ENCODE results near the gene NEO1.

Gene NEO1

GRCh38 chr15:73340502-73341192, 288.4 kb downstream of the NEO1 start:
- Histone ChIP-seq H3K36me3 (ENCODE audit: control insufficient read depth in 5 of 5, insufficient read depth in 5 of 5, low read length in 5 of 5) (no peaks in the 10 kb centered on the region), H3K9me3 (ENCODE audit: control insufficient read depth in 5 of 5, low read length in 5 of 5) (peaks cover 0 to 7% (median 3%) of the 10 kb centered on the region in 5 donors), H3K27ac (ENCODE audit: low read depth, low read length) (no peak overlapping the region), H3K4me3 (ENCODE audit: low read depth in 1 of 5, low read length in 5 of 5) (no peak overlapping the region), H3K4me1 (ENCODE audit: control insufficient read depth in 5 of 5, insufficient read depth in 5 of 5, low read length in 5 of 5) (no peaks in the 10 kb centered on the region), H3K9ac (ENCODE audit: low read length in 5 of 5) (no peak overlapping the region), H3K27me3 (ENCODE audit: control insufficient read depth in 5 of 5, insufficient read depth in 4 of 5, low read length in 5 of 5) (peaks cover 0 to 12% (median 2%) of the 10 kb centered on the region in 5 donors)

GRCh38 chr15:73341886-73342600, 289.8 kb downstream of the NEO1 start:
- H3K27ac ChIP-seq (ENCODE audit: low read depth, low read length): no peak overlapping the region

DNA sequence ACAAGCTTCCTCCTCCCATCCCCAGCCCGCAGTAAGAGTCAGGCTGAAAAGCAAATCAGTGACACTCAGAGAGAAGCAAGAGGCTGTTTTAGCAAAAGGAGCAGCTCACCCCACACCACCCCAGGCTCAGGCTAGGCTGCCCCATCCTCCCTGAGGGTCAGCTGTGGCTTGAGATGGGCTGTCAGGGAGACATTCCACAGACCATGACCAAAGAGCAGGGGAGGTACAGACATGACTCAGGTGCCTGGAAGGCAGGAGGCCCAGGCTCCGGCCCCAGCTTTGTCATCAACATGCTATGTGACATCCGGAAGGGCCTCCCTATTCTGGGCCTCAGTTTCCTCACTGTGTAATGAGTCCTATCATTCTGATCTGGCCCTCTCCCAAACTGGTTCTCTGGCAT, 291.8 kb downstream of the NEO1 start:
- H3K27me3 ChIP-seq (ENCODE audit: control insufficient read depth in 5 of 5, insufficient read depth in 4 of 5, low read length in 5 of 5): peaks cover 0 to 12% (median 4%) of the 10 kb centered on the region in 5 donors
- no peaks in the 10 kb centered on the region for H3K4me1 ChIP-seq (ENCODE audit: control insufficient read depth in 5 of 5, insufficient read depth in 5 of 5, low read length in 5 of 5)
- H3K4me3 ChIP-seq (ENCODE audit: low read depth in 1 of 5, low read length in 5 of 5): no peak overlapping the region
- no peak overlapping the region for H3K9ac ChIP-seq (ENCODE audit: low read length in 5 of 5)
- no peaks in the 10 kb centered on the region for H3K36me3 ChIP-seq (ENCODE audit: control insufficient read depth in 5 of 5, insufficient read depth in 5 of 5, low read length in 5 of 5)
- peaks cover 0 to 7% (median 3%) of the 10 kb centered on the region in 5 donors for H3K9me3 ChIP-seq (ENCODE audit: control insufficient read depth in 5 of 5, low read length in 5 of 5)
- H3K27ac ChIP-seq (ENCODE audit: low read depth, low read length): no peak overlapping the region

More at GRCh38 chr15:73341886-73342600, 289.8 kb downstream of the NEO1 start:
- Histone ChIP-seq H3K9me3 (ENCODE audit: control insufficient read depth in 5 of 5, low read length in 5 of 5) (peaks cover 0 to 7% (median 3%) of the 10 kb centered on the region in 5 donors), H3K27me3 (ENCODE audit: control insufficient read depth in 5 of 5, insufficient read depth in 4 of 5, low read length in 5 of 5) (peaks cover 0 to 10% (median 2%) of the 10 kb centered on the region in 5 donors), H3K36me3 (ENCODE audit: control insufficient read depth in 5 of 5, insufficient read depth in 5 of 5, low read length in 5 of 5) (no peaks in the 10 kb centered on the region), H3K9ac (ENCODE audit: low read length in 5 of 5) (no peak overlapping the region), H3K4me1 (ENCODE audit: control insufficient read depth in 5 of 5, insufficient read depth in 5 of 5, low read length in 5 of 5) (no peaks in the 10 kb centered on the region), H3K4me3 (ENCODE audit: low read depth in 1 of 5, low read length in 5 of 5) (no peak overlapping the region)

- Histone ChIP-seq H3K9ac (ENCODE audit: low read length in 5 of 5) (no peak overlapping the region), H3K4me3 (ENCODE audit: low read depth in 1 of 5, low read length in 5 of 5) (no peak overlapping the region), H3K36me3 (ENCODE audit: control insufficient read depth in 5 of 5, insufficient read depth in 5 of 5, low read length in 5 of 5) (no peaks in the 10 kb centered on the region), H3K27ac (ENCODE audit: low read depth, low read length) (no peak overlapping the region), H3K27me3 (ENCODE audit: control insufficient read depth in 5 of 5, insufficient read depth in 4 of 5, low read length in 5 of 5) (peaks cover 0 to 12% (median 4%) of the 10 kb centered on the region in 5 donors), H3K4me1 (ENCODE audit: control insufficient read depth in 5 of 5, insufficient read depth in 5 of 5, low read length in 5 of 5) (no peaks in the 10 kb centered on the region), H3K9me3 (ENCODE audit: control insufficient read depth in 5 of 5, low read length in 5 of 5) (peaks cover 0 to 7% (median 3%) of the 10 kb centered on the region in 5 donors)
Measured at GRCh38 chr15:73345658-73346057, 293.4 kb downstream of the NEO1 start.

- peaks cover 0 to 13% (median 4%) of the 10 kb centered on the region in 5 donors for H3K27me3 ChIP-seq (ENCODE audit: control insufficient read depth in 5 of 5, insufficient read depth in 4 of 5, low read length in 5 of 5)
- H3K9ac ChIP-seq (ENCODE audit: low read length in 5 of 5): no peak overlapping the region
- no peaks in the 10 kb centered on the region for H3K4me1 ChIP-seq (ENCODE audit: control insufficient read depth in 5 of 5, insufficient read depth in 5 of 5, low read length in 5 of 5)
- H3K9me3 ChIP-seq (ENCODE audit: control insufficient read depth in 5 of 5, low read length in 5 of 5): peaks cover 0 to 7% (median 3%) of the 10 kb centered on the region in 5 donors
- H3K36me3 ChIP-seq (ENCODE audit: control insufficient read depth in 5 of 5, insufficient read depth in 5 of 5, low read length in 5 of 5): no peaks in the 10 kb centered on the region
- H3K4me3 ChIP-seq (ENCODE audit: low read depth in 1 of 5, low read length in 5 of 5): no peak overlapping the region
- H3K27ac ChIP-seq (ENCODE audit: low read depth, low read length): no peak overlapping the region
Measured at GRCh38 chr15:73346735-73347312, 294.6 kb downstream of the NEO1 start.

DNA sequence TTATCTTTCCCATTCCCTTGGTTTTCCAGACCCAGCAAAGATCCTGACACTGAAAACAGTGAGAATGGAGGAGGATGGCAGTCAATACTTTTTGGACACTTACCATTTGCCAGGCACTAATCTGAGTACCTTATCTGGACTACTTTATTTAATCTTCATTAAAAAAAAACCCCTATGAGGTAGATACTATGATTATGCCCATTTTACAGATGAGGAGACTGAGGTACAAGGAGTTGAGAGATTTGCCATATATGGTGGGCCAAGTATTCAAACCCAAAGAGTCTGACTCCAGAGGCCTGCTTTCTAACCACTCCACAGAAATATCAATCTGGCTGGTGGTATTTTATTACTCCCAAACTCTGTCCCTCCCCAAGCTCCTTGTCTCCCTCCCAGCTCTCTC, 296.9 kb downstream of the NEO1 start:
- Histone ChIP-seq H3K27ac (ENCODE audit: low read depth, low read length) (no peak overlapping the region), H3K4me1 (ENCODE audit: control insufficient read depth in 5 of 5, insufficient read depth in 5 of 5, low read length in 5 of 5) (peaks cover 0 to 7% (median 6%) of the 10 kb centered on the region in 5 donors), H3K27me3 (ENCODE audit: control insufficient read depth in 5 of 5, insufficient read depth in 4 of 5, low read length in 5 of 5) (peaks cover 0 to 30% (median 4%) of the 10 kb centered on the region in 5 donors), H3K4me3 (ENCODE audit: low read depth in 1 of 5, low read length in 5 of 5) (no peak overlapping the region), H3K36me3 (ENCODE audit: control insufficient read depth in 5 of 5, insufficient read depth in 5 of 5, low read length in 5 of 5) (no peaks in the 10 kb centered on the region), H3K9me3 (ENCODE audit: control insufficient read depth in 5 of 5, low read length in 5 of 5) (no peaks in the 10 kb centered on the region), H3K9ac (ENCODE audit: low read length in 5 of 5) (no peak overlapping the region)

DNA sequence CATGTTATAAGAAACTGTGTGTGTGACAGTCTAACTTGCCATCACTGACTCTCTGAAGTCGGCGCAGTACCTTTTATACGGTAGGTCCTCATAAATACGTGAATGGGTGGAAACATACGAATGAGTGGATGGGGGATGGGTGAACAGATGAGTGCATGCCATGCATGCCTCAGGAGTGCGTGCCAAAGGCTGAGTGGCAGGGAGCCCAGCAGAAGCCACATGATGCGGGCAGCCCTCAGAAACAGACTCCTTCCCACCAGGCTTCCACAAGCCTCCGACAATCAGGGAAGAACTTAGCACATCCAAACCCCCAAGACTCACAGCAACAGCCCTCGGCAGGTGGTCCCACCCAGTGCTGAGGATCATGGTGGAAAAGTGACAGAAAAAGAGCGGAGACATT, 299.8 kb downstream of the NEO1 start:
- H3K27ac ChIP-seq (ENCODE audit: low read depth, low read length): no peak overlapping the region
- peaks cover 0 to 7% (median 6%) of the 10 kb centered on the region in 5 donors for H3K4me1 ChIP-seq (ENCODE audit: control insufficient read depth in 5 of 5, insufficient read depth in 5 of 5, low read length in 5 of 5)
- peaks cover 0 to 37% (median 7%) of the 10 kb centered on the region in 5 donors for H3K27me3 ChIP-seq (ENCODE audit: control insufficient read depth in 5 of 5, insufficient read depth in 4 of 5, low read length in 5 of 5)
- H3K4me3 ChIP-seq (ENCODE audit: low read depth in 1 of 5, low read length in 5 of 5): no peak overlapping the region
- H3K36me3 ChIP-seq (ENCODE audit: control insufficient read depth in 5 of 5, insufficient read depth in 5 of 5, low read length in 5 of 5): no peaks in the 10 kb centered on the region
- H3K9ac ChIP-seq (ENCODE audit: low read length in 5 of 5): no peak overlapping the region
- H3K9me3 ChIP-seq (ENCODE audit: control insufficient read depth in 5 of 5, low read length in 5 of 5): no peaks in the 10 kb centered on the region

DNA sequence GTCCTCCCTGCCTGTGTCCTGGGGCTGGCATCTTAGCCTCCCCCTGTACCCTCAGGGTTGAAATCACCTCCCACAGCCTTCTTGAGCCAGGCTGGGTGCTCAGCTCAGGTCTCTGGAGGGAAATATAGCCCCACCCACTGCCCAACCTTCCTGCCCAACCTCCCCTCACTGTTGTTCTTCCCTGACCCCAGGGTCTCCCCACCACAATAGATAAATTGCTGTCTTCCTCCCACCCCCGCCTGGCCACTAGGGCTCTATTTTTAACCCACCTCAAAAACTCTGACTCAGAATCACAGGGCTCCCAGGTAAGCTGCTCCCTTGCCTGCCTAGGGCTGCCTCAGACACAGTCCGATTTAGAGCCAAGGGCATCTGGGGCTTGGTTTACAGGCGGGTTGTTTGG, 301.5 kb downstream of the NEO1 start:
- Histone ChIP-seq H3K36me3 (ENCODE audit: control insufficient read depth in 5 of 5, insufficient read depth in 5 of 5, low read length in 5 of 5) (no peaks in the 10 kb centered on the region), H3K27me3 (ENCODE audit: control insufficient read depth in 5 of 5, insufficient read depth in 4 of 5, low read length in 5 of 5) (peaks cover 3 to 44% (median 13%) of the 10 kb centered on the region in 5 donors), H3K27ac (ENCODE audit: low read depth, low read length) (no peak overlapping the region), H3K4me3 (ENCODE audit: low read depth in 1 of 5, low read length in 5 of 5) (no peak overlapping the region), H3K9me3 (ENCODE audit: control insufficient read depth in 5 of 5, low read length in 5 of 5) (no peaks in the 10 kb centered on the region), H3K9ac (ENCODE audit: low read length in 5 of 5) (no peak overlapping the region), H3K4me1 (ENCODE audit: control insufficient read depth in 5 of 5, insufficient read depth in 5 of 5, low read length in 5 of 5) (peaks cover 0 to 7% (median 6%) of the 10 kb centered on the region in 5 donors)

- Histone ChIP-seq H3K27me3 (ENCODE audit: control insufficient read depth in 5 of 5, insufficient read depth in 4 of 5, low read length in 5 of 5) (peaks cover 3 to 48% (median 14%) of the 10 kb centered on the region in 5 donors), H3K27ac (ENCODE audit: low read depth, low read length) (no peak overlapping the region), H3K4me3 (ENCODE audit: low read depth in 1 of 5, low read length in 5 of 5) (no peak overlapping the region), H3K36me3 (ENCODE audit: control insufficient read depth in 5 of 5, insufficient read depth in 5 of 5, low read length in 5 of 5) (no peaks in the 10 kb centered on the region), H3K4me1 (ENCODE audit: control insufficient read depth in 5 of 5, insufficient read depth in 5 of 5, low read length in 5 of 5) (peaks cover 0 to 7% (median 6%) of the 10 kb centered on the region in 5 donors), H3K9me3 (ENCODE audit: control insufficient read depth in 5 of 5, low read length in 5 of 5) (no peaks in the 10 kb centered on the region), H3K9ac (ENCODE audit: low read length in 5 of 5) (no peak overlapping the region)
Measured at GRCh38 chr15:73354241-73354640, 302.0 kb downstream of the NEO1 start.
